Omental fat pad (tissue), 4 donors: ENCODE results near the gene CEBPB. TPM values are rescaled to one million over a fixed set of nuclear protein-coding genes. Genes with fewer than 3 reads are reported as not detected.

Source experiments
- ATAC-seq: fragments of 150-250 bp; one replicate; pipeline ENCODE4 v1.9.1; 2016; ENCODE audit warnings: mild to moderate bottlenecking, moderate library complexity; ENCODE audit not compliant: low FRiP score
- DNase-seq: peaks from one replicate; pipeline ENCODE4 v3.0.0-alpha.2; 2019; ENCODE audit warnings: low spot score
- CTCF ChIP-seq, 3 donors: fragments of 450-650 bp; IDR thresholded peaks; one replicate each; pipeline ENCODE4 v1.5.1; 2016 to 2017; ENCODE audit warnings: antibody characterized with exemption in 3 of 3, mild to moderate bottlenecking in 3 of 3, moderate library complexity in 2 of 3
- total RNA-seq, 4 donors: library from RNA; depleted of rRNA; stranded (reverse); fragments of >200 nt; gene quantifications; one replicate each; pipeline ENCODE4 v1.1.0, GENCODE V29; 2016

Gene CEBPB
- total RNA-seq, 4 donors from 2014 or later = 158 to 345 (median 227) TPM

GRCh38 chr20:50242178-50242514, 51.5 kb downstream of the CEBPB start:
- DNase-seq (no peak), ATAC-seq (no peak)
- TF ChIP-seq CTCF (IDR thresholded peaks at IDR 0.05) = no peak

Other genes starting within 250 kb of the CEBPB start
- gene SNAI1, start 207.8 kb upstream of the CEBPB start, total RNA-seq = 10 to 100 TPM in 1 of 4 donors, 1 to 10 TPM in 3; 3.3 to 23.8 (median 8.7) TPM
- gene UBE2V1, start 77.7 kb upstream of the CEBPB start, total RNA-seq = 100 to 1,000 TPM in 1 of 4 donors, 10 to 100 TPM in 3; 63.2 to 100 (median 72.6) TPM
- 10 to 100 TPM; 20.8 to 61.5 (median 29.0) TPM for gene PEDS1, start 37.1 kb upstream of the CEBPB start, total RNA-seq